LNCAP (cell line): ENCODE data around the gene SRRT.

Experiments
- TF ChIP-seq, protein P1 (sequence below): fragments of 450-650 bp; IDR thresholded peaks from 2 replicates; pipeline ENCODE4 v1.5.1; 2017; ENCODE audit warnings: mild to moderate bottlenecking

Gene SRRT

DNA sequence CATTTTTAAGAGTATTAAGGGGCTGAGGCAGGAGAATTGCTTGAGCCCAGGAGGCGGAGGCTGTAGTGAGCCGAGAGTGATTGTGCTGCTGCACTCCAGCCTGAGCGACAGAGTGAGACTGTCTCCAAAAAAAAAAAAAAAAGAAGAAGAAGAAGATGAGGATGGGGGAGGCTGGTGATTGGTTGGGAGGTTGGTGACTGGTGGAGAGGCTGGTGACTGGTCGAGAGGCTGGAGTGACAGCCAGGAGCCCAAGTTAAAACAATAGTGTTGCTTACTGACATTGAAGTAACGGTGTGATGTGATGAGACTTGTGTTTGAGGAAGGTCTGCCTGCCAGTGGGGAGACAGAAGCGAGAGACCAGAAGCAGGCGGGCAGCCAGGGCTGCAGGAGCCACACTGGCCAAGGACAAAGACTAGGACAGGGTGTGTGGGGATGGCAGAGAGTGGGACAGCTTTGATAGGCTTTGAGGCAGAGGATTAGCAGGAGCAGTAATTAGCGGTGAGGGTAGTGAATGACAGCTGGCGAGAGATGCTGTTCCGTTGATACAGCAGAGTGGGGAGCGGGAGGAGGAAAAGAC is 4.9 kb downstream of the SRRT start:
- TF ChIP-seq, protein P1, sequence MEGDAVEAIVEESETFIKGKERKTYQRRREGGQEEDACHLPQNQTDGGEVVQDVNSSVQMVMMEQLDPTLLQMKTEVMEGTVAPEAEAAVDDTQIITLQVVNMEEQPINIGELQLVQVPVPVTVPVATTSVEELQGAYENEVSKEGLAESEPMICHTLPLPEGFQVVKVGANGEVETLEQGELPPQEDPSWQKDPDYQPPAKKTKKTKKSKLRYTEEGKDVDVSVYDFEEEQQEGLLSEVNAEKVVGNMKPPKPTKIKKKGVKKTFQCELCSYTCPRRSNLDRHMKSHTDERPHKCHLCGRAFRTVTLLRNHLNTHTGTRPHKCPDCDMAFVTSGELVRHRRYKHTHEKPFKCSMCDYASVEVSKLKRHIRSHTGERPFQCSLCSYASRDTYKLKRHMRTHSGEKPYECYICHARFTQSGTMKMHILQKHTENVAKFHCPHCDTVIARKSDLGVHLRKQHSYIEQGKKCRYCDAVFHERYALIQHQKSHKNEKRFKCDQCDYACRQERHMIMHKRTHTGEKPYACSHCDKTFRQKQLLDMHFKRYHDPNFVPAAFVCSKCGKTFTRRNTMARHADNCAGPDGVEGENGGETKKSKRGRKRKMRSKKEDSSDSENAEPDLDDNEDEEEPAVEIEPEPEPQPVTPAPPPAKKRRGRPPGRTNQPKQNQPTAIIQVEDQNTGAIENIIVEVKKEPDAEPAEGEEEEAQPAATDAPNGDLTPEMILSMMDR = no peak

DNA sequence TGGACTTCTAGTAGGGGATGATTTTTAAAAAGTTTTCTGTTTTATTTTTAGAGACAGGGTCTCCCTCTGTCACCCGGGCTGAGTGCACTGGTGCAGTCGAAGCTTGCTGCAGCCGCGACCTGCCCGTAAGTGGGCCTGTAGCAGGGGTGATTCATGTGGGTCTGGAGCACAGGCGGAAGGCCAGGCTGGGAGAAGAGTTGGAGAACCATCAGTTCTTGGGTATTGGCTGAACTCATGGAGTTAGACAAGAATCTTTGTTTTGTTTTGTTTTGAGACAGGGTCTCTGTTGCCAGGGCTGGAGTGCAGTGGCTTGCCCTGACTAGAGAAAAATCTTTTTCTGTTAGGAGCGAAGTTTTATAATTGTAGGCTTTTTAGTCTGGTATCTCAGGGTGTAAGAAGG is 5.7 kb downstream of the SRRT start:
- TF ChIP-seq, protein P1 = no peak

DNA sequence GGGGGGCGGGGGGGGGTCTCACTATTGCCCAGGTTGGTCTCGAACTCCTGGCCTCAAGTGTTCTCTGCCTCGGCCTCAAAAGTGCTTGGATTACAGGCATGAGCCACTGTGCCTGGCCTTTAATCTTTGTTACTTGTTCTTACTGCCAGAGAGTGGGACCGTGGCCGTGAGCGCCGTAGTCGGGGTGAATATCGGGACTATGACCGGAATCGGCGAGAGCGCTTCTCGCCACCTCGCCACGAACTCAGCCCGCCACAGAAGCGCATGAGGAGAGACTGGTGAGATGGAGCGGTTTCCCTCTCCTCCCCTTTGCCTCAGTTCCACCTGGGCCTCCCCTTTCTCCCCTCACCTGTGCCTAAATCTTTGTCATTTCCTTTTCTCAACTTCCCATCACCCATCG is 6.2 kb downstream of the SRRT start:
- TF ChIP-seq, protein P1 = no peak

DNA sequence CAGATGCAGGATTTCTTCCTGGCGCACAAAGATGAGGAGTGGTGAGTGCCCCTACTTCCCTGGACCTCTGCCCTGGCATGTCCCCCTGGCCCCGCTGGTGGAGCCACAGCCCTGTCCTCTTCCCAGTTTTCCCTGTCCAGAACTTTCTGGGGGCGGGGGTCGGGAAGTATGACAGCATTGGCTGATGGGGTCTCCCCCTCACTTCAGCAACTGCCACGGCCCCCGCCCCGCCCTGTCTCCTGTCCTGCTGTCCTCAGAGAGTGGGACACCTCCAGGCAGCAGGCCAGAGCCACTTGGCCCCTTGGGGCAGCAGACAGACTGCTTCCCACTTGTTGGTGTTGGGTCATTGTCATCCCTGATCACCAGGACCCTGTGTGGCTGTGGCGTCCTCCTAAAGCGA is 7.3 kb downstream of the SRRT start:
- TF ChIP-seq, protein P1 = no peak

DNA sequence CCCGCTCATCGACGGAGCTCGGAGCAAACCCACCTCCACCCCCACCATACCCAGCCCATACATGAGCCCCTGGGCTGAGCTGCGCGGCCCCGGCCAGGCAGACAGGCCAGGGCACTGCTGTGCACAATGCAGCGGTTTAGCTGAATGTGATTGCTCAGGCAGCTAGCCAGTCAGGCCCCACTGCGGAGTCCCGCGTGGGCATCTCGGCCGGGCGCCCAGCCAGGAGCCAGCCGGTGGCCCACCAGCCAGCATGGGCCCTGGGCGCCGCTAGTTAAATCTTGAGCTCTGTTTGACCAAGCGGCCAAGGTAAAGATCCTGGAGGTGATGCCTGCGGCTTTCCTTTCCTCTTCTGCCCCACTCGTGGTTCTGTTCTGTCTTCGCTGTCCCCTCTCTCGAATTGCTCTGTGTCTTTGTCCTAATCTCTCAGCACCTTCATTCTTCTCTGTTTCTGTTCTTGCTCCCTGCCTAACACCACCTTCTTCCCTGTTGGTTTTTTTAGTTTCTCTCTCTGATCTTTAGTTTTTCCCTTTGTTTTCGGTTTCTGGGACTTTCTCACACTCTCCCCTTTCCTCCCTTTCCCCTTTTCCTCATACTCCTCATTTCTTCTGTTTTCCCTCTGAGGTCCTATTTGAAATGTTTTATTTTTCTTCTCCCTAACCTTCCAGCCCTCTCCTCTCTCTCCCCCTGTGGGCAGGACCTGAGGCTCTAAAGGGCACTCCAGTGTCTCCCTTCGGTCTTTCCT is 8.1 kb downstream of the SRRT start:
- TF ChIP-seq, protein P1 = no peak

DNA sequence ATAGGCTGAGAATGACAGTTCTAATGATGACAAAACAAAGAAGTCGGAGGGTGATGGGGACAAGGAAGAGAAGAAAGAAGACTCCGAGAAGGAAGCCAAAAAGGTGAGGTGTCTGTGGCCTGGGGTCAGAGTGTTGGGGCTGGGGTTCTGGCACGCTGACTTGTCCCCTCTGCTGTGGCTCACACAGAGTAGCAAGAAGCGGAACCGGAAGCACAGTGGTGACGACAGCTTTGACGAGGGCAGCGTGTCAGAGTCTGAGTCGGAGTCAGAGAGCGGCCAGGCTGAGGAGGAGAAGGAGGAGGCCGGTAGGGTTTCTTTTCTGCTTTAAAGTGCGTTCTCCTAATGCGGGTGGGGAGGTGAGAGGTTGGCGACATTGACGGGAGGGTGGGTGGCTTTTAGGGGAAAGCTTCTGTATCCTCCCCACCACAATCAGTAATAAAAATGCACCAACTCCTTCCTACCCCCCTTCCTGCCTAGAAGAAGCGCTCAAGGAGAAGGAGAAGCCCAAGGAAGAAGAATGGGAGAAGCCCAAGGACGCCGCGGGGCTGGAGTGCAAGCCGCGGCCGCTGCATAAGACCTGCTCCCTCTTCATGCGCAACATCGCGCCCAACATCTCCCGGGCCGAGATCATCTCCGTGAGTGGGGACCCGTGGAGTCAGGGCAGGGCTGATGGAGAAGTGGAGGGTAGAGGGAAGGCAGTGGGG is 10.0 kb downstream of the SRRT start:
- TF ChIP-seq, protein P1 = no peak

DNA sequence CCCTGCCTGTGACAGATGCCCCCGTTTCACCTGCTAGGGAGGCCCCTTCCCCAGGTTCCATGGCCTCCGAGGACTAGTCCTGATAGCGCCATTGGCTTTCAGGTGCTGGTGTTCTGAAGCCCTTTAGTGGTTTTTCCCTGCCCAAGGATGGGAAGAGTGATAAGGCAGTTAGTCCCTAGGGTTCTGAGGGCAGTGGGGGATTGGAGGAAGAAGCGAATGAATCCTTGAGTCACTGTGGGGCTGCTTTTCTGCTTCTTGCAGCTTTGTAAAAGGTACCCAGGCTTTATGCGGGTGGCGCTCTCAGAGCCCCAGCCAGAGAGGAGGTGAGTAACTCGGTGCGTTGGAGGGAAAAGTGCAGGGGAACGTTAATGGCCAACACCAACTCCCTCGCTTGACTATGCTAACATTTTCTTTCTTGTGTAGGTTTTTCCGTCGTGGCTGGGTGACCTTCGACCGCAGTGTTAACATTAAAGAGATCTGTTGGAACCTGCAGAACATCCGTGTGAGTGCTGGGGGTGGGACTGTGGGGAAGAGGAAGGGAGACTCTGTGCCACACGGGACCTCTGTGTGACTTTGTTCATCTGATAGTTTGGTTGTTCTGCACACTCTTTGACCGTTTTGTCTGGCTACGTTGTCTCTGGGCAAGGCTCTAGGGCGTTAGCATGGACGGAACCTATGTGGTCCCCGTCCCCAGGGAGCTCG is 10.7 kb downstream of the SRRT start:
- TF ChIP-seq, protein P1 = no peak
